ENCODE results near the gene FOXA3.

DNA sequence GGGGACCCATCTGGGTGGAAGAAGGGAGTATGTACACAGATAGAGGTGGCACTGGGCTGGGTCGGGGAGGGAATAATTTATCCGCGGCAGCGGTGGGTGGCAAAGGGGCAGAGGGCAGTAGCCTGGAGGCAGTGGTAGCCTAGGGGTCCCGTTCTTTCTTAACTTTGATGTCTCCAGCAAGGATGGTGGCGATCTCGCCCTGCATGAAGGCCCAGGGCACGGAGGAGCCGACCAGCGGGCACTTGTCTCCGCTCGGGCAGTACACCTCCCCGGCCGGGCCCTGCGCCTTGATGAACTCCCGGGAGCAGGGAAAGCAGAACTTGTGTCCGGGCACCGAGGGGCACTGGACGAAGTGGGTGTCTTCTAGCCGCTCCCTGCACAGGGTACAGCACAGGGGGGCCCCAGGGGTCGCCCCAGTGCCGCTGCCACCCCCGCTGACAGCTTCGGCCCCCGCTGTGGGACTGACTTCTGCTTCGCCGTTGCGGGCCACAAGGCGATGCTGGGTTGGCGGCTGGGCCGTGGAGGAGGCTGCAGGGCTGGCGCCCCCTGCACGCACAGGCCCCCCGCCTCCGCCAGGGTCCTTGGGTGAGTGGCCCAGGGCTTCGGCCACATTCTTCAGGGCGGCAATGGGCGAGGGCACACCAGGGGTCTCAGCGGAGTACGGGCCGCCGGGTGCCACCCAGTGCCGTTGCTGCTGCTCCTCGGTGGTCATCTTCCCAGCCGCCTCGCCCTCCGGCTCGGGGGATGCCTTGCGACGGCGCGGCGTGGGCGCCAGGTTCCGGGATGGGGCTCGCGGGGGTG, 20.0 kb downstream of the FOXA3 start:
- TF ChIP-seq YY1 (IDR thresholded peaks at IDR 0.05; ENCODE audit: insufficient read depth, insufficient read length) = no peak
- TF ChIP-seq SUZ12 (IDR thresholded peaks at IDR 0.05; ENCODE audit: extremely low read depth, insufficient read depth, insufficient read length) = no peak
- no peak for TF ChIP-seq ZNF274 (IDR thresholded peaks at IDR 0.05; ENCODE audit: low read depth, low read length)

Data from NT2/D1 (cell line).